DMS79 treated with DMSO at 0.1 percent for 48 hours (cell line): ENCODE measurements around the gene ALLC.

Experiments used
- DNase-seq: peaks from one replicate; lab custom pipeline; 2025; lab: John Stamatoyannopoulos, UW

Gene ALLC

DNA sequence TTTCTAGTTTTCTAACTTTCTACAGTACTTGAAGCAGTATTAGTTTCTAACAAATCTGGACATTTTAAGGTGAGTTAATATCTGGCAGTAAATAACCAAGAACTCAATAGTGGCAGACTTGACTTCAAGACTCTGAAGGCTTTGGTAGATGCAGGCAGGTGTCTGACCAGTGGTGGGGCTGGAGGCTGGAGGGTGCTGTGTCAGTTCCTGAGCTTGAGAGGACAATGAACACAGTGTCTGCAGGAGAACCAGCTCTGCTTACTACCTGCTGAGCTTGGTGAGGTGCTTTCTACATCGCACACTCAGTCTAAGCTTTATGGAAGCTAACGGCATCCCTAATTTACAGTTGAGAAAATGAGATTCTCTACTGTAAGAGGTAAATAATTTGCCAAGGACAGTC lies 21.2 kb downstream of the ALLC start:
- DNase-seq, result no peak

DNA sequence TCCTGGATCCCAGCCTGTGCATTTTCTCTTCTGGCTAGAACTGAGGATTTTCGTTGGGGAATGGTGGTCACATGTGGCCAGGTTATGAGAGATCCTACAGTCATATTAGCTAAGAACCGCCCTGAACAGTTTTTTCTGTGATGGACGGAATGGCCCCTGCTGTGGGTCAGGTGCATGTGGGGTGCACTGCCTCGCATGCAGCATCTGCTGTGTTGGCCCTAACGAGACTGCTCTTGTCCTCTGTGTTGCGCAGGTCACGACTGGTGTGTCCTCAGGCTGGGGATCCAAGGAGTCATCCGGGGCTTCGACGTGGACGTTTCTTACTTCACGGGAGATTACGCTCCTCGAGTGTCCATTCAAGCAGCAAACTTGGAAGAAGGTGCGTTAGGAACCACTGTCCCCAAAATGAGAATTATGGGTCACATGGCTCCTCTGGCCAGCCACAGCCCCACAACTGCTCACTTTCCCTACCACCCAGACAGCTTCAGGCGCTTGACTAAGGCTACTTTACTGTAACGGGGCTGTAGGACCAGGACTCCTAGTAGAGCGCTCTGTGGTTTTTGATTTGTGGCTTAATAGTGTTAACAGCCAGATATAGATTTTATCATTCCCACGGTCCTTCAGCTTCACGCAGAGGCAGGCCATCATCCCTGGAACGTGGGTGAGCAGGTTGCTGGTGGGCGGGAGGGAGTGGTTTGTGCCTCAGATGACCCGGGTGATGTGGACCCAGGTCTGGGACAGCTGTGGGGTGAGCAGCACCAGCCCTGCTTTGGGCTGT lies 21.8 kb downstream of the ALLC start:
- no peak for DNase-seq

GRCh38 chr2:3680548-3681345 lies 22.7 kb downstream of the ALLC start:
- DNase-seq, result no peak

DNA sequence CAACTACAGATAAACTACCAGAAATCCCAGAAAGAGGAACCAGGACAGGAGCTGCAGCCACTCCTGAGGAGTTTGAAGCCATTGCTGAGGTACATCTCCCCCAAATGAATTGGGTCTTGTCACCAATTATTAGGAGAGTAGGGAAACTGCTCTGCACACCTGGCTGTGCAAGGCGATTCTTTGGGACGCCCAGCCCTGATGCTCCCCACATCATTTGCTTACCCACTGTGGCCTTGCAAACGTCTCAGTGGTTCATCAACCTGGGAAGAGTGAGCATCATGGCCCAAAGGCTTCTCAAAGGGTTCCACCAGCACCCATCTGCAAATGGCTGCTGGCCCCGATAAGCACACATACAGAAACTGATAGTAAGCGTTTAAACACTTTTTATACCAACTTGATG lies 23.6 kb downstream of the ALLC start:
- DNase-seq, result no peak

DNA sequence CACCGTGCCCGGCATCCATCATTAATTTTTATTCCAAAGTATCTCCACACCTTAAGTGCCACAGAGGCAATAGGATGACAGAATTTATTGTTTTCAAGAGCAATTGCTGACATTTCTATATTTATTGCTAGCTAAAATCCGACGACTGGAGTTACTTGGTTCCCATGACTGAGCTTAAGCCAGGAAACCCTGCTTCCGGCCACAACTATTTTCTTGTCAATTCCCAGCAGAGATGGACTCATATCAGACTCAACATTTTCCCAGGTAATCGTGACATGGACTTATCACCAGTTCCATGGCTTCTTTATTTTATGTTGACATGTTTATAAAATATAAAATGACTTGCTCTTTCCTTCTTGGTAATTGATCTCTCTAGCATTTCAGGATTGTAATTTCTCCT lies 24.8 kb downstream of the ALLC start:
- DNase-seq, result no peak

DNA sequence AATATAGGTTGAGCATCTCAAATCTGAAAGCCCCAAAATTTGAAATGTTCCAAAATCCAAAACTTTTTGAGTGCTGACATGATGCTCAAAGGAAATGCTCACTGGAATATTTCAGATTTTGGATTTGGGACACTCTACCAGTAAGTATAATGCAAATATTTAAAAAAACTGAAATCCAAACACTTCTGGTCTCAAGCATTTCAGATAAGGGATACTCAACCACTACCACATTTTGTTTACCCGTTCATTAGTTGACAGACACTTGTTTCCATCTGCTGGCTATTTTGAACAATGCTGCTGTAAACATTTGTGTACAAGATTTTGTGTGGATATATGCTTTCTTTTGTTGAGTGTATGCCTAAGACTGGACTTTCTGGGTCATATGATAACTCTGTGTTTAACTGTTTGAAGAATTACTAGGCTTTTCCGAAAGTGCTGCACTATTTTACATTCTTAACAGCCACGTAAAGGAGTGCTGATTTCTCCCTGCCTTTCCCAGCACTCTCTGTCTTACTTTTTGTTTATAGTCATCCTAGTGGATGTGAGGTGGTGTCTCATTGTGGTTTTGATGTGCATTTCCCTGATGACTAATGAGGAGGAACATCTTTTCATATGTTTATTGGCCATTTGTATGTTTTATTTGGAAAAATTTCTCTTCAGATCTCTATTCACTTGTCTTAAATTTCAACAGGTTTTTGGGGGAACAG lies 25.9 kb downstream of the ALLC start:
- no peak for DNase-seq

DNA sequence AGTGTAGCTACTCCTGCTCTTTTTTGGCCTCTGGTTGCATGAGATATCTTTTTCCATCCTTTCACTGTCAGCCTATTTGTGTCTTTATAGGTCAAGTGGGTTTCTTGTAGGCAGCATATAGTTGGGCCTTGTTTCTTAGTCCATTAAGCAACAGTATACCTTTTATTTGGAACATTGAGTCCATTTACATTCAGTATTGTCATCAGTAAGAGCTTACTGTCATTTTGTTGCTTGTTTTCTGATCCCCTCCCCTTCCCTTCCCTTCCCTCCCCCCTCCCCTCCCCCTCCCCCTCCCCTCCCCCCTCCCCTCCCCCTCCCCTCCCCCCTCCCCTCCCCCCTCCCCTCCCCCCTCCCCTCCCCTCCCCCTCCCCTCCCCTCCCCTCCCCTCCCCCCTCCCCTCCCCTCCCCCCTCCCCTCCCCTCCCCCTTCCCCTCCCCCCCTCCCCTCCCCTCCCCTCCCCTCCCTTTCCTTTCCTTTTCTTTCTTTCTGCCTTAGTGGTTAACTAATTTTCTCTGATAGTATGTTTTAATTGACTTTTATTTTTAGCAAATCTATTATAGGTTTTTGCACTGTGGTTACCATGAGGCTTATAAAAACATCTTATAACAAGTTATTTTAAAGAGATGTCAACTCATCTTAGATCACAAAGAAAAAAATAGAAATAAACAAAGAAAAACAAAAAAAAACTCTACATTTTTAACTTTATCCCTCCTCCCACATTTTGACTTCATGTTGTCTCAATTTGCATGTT lies 32.2 kb downstream of the ALLC start:
- DNase-seq, result no peak

- DNase-seq, result peak; percentile 16
Measured at GRCh38 chr2:3692375-3692774, 34.4 kb downstream of the ALLC start.

DNA sequence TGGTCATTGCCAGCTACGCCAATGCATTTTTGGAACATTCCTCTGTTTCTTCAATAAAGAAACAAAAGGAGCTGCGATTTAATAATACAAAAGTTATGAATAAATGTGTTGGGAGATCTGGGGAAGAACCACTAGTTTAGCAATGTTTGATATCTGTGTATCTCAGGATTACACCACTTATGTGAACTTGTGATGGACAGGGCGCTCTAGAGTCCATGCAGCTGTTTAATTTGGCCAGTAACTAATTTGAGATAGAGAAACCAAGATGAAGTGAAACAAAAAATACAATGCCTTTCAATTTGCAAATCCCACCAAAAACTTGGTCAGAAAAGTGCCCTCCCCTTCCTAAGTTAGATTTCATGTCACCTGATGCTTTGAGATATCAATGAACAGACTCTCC lies 38.5 kb downstream of the ALLC start:
- no peak for DNase-seq

- no peak for DNase-seq
Measured at GRCh38 chr2:3701071-3701470, 43.1 kb downstream of the ALLC start.

GRCh38 chr2:3703236-3703756 lies 45.3 kb downstream of the ALLC start, which contains the start of gene DCDC2C:
Gene DCDC2C (plus strand): TSS chr2:3703575. CDS start chr2:3703752, 177 bp downstream.
- DNase-seq, result peak; percentile 4

DNA sequence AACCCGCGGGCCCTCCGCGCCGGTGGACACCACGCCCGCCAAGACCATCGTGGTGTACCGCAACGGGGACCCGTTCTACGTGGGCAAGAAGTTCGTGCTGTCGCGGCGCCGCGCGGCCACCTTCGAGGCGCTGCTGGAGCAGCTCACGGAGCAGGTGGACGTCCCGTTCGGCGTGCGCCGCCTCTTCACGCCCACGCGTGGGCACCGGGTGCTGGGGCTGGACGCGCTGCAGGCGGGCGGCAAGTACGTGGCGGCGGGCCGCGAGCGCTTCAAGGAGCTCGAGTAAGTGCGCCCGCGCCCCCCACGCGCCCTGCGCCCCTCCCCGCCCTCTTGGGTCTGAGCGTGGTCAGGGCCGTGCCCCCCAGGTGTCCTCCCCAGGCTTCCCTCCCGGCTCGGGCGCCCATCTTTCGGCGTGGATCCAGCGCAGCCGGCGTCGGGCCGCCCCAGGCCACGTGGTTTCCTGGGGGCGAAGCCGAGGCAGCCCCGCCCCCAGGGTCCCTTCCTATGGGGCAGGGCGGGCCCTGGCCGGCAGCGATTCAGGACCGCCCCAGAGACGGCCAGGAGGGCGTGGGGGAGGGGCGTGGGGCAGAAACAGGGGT lies 45.9 kb downstream of the ALLC start:
- no peak for DNase-seq

DNA sequence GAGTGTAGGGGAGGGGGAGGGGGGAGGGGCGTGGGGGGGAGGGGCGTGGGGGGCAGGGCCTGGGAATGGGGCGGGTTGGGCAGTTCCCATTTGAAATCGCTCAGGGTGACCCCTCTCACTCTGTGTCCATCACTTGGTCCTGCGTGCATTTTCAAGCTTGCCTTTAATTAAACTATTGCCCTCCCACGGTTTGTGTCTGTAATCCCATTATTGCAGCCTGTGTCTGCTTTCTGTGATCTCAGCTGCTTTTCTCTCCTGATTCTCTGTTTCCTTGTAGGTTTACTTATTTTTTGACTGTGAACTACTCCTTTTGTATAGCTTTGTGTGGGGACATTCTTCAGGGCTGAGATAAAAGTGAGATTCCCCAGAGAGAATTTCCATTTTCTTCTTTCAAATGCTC lies 46.7 kb downstream of the ALLC start:
- DNase-seq, result no peak

GRCh38 chr2:3705782-3706181 lies 47.8 kb downstream of the ALLC start:
- DNase-seq, result no peak

DNA sequence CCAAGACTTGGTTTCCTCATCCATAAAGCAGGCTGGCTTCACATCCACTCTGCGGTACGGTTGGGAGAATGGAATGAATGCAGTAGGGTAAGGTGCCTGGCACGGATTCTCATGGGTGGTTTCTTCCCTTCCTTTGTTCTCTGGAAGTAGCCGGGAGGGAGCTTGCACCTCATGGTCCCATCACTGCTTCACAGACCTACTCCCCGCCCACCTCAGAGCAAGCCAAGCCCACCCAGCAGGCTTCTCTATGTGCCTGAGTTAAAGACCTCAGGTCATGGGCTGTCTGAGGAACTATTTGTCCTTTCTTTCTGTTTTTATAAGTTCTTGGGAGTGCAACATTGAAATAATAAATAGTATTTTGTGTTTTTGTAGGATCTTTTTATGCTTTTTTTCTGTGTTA lies 48.9 kb downstream of the ALLC start:
- DNase-seq, result no peak

GRCh38 chr2:3708576-3708975 lies 50.6 kb downstream of the ALLC start:
- DNase-seq, result no peak

- DNase-seq, result no peak
Measured at GRCh38 chr2:3709225-3709624, 51.2 kb downstream of the ALLC start.

GRCh38 chr2:3712424-3712823 lies 54.4 kb downstream of the ALLC start:
- peak; percentile 68 for DNase-seq

- DNase-seq, result peak; percentile 47
Measured at GRCh38 chr2:3712831-3713503, 55.0 kb downstream of the ALLC start.

- no peak for DNase-seq
Measured at GRCh38 chr2:3718679-3719078, 60.7 kb downstream of the ALLC start.

- no peak for DNase-seq
Measured at GRCh38 chr2:3725002-3725401, 67.0 kb downstream of the ALLC start.
